ENCODE data around the gene EIF3C.
"Not testable (repeated sequence)": the region's sequence is repeated elsewhere in the genome, so short reads cannot be mapped to it uniquely, and the experiment has no call there.

- TF ChIP-seq CTCF, EZH2phosphoT487, EZH2 (IDR thresholded peaks at IDR 0.05): not testable (repeated sequence)
Observed at GRCh38 chr16:28751487-28751886, 40.2 kb downstream of the EIF3C start, which contains the start of gene NPIPB9.
